HG03354 (cell line): ENCODE data around the gene PCGF2.

ENCODE experiments used
- ATAC-seq: cut with Tn5 transposase; IDR thresholded peaks from one replicate; pipeline ENCODE4 v1.9.1; 2021; ENCODE audit warnings: mild to moderate bottlenecking; ENCODE audit not compliant: unreplicated experiment, poor library complexity, severe bottlenecking

PCGF2 gene

DNA sequence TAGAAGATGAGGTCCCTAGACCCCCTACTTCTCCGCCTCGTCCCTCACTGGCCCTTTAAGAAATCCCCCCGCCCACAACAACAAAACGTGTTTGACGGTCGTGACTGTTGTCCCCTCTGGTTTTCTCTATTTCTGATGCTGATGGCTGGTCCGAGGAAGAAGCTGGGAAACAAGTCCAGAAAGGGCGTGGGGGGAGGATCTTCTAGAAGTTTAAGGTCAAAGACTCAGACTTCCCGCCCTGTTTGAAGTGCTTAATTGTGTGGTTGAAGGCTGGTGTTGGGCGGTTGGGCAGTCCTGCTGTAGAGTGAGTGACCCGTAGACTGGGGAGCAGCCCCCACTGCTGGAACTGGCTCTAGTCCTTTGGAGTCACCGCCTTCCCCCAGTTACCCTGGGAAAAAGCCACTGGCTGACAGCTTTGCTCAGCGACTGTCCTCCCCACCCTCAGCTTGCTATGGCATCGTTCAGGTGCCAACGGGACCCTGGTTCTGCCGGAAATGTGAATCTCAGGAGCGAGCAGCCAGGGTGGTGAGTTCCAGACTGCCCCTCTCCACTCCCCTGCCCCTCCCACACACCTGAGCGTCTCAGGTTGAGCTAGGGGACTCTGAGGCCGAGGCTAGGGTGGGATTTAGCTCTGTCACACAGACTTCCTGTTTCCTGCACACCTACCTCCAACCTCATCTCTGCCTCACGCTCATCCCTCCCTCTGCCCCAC lies 41.5 kb downstream of the PCGF2 start:
- ATAC-seq, result no peak

DNA sequence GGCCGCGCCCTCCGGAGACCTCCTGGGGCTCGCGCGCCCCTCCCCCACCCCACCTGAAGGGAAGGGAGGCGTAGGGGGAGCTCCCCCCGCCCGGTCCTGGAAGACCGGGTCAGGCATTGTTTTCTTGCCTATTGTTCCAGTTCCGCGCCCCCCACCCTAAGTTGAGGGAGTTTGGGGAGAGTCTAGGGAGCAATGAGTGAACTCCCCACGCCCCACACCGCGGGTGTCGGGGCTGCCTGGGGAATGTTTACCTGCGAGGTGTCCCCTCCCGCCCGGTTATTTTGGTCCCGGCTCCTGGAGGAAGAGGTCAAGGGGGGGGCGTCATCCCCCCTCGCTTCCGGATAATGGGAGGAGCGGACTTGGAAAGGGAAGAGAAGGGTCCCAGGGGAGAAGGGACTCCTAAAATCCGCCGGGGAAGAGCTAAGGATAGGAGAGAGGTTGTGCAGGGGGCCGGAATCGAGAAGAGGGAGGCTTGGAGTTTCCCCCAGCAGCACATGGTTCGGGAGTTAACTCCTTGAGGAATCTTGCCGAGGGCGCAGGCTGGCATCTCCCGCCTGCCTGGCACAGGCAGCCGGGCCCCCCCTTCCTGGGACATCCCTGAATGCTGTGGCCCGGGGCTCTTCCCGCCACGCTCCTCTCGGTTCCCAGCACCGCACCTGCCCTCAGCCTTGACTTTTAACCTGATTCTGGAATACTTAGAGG lies 42.2 kb downstream of the PCGF2 start:
- ATAC-seq, result no peak

DNA sequence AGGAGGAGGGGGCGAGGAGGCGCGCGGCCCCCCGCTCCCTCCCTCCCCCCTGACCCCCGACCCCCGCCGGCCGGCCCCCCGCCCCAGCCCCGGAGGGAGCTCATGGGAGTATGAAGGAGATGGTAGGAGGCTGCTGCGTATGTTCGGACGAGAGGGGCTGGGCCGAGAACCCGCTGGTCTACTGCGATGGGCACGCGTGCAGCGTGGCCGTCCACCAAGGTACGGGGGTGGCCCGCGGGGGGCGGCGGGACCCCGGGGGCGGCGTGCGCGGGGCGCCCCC lies 42.7 kb downstream of the PCGF2 start:
- ATAC-seq, result no peak

DNA sequence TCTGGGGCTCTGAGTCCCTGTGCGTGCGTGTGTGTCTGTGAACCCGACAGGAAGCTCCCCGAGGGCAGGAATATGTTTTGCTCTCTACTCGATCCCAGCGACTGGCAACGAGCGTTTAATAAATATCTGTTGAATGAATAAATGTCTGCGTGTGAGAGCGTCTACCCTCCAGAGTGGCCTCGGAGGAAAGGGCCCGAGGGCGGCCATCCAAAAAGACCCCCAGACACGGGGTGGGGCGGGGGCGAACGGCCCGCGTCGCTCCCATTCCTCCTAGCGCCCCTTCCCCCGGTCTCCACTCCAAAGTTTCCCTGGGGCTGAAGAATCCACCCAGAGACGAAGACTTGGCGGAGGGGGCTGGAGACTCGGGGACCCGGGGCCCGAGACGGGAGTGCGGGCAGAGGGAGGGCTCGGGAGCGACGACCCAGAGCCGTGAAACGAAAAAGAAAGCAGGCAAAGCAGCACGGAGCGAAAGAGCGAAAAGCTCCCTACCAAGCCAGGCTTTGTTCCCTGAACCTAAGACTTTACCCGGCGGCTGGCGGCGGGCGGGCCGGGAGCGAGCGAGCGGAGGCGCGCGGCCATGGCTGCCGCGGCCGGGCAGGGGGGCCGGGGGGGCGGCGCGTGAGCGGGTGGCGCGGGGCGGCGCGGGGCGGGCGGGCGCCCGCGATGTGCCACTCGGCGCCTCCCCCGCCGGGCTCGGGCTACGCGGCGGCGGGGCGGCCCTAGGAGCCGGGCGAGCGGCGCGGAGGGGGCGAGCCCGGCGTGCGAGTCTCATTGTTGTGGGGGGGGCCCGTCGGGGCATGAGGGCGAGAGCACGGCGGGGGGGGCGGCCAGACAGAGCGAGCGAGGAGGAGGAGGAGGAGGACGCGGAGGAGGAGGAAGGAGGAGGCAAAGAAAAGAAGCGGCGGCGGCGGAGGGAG lies 43.3 kb downstream of the PCGF2 start, which contains the start of gene MLLT6:
Gene MLLT6 (plus strand): TSS at position 668 of the 917 bp plus-strand sequence. CDS start 360 bp downstream, outside the sequence.
- ATAC-seq, result peak; percentile 28

DNA sequence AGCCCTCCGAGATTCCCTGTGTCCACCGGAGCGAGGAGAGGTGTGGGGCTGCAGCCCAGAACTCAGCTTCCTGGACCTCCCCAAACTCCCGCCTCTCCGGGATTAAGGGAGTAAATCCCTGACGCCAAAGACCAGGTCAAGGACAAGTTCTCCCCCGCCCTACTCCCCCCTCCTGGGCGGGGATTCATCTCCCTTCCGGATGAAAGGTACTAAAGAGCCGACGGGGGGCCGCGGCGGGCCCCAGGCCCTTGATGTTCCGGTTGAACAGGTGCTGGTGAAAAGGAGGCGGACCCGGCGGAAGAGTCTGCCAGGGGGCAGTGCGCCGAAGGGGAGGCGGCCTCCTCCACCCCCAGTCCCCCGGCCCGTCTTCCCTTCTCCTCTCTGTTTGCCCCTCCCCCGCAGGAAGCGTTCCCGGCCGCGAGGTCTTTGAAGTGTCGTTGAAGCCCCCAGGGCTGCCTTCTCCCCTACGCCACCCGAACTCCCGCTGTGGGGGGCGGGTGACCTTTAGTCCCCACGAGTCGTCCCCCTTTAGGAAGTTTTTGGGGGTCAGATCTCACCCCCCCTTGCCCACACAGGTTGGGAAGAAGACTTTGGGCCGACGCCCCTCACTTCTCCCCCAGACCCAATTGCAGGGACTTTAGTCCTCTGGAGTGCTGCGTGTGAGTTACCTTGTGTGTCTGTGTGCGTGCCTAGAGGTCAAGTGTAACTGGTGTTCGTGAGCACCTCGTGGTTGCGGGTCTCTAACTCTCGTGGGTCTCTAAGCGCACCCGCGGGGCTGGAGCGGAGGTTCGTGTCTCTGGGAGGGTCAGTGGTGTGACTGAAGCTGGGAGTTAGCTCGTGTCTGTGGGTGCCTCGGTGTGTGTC lies 44.2 kb downstream of the PCGF2 start:
- peak; percentile 34 for ATAC-seq

DNA sequence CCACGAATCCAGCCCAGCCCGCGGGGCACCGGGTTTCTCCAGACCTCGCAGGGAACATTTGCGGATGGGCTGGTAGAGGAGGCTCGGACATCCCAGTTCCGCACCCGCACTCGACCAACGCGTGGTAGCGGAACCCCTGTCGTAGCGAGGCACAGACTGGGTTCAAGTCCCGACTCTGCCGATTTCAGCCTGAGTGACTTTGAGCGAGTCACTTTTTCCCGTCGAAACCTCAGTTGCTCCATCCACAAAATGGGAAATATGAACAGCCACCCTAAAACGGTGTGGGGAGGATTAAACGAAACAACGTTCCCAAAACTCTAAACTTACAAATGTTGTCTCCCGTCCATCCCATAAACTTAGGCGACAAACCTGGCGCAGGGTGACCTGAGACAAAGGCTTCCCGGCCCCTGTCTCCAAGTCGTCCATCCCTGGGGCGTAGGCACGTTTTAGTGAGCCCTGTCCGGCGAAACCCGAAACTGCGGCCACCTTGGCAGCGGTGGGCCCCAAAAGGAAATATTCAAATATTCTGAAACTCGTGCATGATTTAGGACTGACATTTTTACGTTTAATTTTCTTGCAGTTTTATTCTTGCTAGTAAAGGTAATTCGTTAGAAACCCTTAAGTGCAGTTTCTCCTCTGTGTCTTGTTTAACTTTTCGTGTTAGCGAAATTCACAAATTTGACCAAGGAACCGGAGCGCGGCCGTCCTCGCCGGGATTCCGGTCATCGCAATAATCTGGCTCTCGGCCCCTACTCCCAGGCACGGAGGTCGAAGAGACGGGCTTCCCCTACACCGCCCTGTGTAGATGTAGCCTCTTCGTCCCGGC lies 45.0 kb downstream of the PCGF2 start:
- peak; percentile 10 for ATAC-seq

DNA sequence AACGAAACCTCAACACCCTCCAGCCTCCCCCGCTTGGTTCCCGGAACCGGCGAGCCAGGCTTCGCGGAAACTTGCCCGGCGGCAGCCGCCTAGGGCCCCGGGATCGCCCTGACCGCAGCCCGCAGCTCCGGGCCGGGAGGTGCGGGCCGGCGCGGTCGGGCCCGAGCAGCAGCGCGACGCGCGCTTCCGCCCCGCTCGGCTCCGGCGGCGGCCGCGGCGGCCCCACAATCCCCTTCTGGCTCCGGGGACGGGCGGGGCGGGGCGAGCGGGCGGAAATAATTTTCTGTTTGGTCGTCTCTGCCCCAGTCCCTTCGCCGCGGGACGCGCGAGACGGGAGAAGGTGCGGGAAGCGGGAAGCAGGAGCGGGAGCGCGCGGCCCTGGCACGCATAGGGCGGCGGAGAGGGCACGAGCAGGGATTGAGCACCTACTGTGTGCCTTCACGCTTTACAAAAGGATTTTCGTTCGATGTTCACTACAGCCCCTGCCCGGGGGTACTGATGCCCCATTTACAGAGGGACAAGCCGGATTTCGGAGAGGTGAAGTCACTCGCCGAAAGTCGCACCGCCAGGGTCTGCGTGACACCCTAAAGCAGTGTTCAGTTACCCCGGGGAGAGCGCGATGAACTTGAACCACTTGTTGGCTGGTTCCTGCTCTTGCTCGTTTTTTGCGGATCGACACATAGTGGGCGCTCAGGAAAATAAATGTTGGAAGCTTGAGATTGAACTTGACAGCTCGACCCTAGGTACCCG lies 45.8 kb downstream of the PCGF2 start:
- ATAC-seq, result peak; percentile 33

DNA sequence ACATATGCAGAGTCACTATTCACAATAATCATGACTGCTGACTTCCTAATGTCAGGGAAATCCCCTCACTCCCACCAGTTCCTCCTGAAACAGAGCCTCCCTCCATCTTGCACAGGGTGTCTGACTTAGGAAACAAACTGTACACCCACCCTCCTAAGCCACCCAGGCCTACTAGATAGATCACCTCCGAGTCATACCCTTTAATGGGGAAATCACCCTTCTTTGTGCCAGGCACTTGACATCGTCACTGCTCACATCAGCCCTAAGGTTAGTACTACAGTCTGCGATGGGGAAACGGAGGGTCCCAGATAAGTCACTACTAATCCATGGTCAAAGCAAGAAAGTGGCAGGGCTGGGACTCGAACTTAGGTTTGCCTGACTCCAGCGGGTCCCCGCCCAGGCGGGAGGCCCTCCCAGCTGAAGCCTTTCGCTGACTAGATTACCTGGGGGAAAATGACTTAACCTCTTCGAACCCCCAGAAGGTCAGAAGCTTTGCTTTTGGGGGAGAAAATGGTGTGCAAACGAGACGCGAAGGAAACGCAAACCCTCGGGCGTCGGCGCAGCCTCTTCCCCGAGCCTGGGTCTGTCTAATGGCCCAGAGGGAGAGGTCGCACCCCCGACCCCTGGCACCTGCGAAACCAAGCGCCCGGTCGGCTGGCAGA lies 46.5 kb downstream of the PCGF2 start:
- peak; percentile 31 for ATAC-seq

DNA sequence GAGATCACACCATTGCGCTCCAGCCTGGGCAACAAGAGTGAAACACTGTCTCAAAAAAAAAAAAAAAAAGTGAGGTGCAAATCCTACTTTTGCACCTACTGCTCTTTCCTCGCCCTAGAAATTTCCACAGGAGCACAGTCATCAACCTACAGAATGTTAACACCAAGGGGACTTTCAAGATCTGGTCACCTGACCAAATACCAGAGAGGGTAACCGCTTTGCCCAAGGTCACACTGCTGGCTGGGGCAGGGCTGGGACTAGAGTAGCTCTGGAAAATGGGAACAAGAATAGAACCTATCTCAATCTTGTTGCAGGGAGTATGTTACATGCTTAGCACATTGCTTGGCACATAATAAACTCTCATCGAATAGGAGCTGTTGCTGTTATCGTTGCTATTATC lies 49.4 kb downstream of the PCGF2 start:
- no peak for ATAC-seq

DNA sequence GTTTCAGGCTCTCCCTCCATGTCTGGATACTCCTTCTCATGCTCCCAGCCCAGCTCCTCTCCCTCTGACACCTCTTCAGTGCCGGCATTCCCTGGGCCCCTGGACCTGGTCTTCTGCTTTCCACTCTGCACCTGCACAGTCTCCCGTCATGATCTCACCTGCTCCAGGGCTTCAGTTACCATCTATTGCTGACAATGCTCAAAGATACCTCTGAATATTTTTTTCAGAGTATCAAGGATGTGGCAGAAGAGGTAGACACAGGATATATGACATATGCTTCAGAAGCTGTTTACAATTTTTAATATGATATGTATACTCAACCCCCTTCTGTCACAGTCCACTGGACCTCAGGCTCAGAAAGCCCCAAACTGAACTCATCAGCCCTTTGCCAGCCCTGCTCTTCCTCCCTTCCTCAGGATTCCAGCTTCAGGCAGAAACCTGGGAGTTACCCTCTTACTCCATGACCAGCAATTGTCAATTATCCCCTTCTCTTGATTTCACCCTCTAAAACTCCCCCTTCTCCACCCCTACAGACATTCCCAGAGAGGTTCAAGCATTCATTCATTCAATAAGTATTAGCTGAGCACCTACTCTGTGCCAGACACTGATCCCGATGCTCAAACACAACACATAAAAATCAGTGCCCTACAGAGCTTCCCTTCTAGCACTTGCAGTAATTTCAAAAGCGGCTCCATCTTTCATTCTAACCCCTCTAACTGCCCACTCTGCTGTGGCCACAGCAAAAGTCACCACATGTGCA lies 50.9 kb downstream of the PCGF2 start:
- ATAC-seq, result no peak

DNA sequence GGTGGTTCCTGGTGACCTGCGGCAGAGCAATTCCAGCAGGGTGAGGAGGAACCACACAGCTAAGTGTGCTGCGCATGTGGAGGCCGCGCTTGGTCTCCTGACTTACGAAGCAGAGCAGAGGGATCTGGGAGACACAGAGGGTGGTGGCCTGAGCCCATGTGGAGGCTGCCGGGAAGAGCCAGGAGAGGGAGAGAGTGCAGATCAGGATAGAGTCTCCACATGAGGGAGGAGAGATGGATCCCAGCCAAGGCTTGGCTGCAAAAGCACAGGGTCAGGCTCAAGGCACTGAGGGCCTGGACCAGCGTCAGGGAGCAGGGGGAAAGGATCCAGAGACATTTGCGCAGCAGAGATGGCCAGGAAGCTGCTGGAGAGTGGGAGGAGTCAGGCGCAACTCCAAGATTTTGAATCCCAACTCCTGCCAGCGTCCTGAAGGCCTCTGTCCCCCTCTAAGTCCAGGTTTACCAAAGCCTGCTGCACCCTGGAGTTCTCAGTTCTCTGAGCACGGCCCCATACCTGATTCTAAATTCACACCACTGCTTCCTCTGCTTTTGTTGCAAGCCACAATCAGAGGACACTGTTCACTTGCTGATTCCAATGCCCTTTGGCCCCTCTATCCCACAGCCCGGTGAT lies 54.3 kb downstream of the PCGF2 start:
- no peak for ATAC-seq

DNA sequence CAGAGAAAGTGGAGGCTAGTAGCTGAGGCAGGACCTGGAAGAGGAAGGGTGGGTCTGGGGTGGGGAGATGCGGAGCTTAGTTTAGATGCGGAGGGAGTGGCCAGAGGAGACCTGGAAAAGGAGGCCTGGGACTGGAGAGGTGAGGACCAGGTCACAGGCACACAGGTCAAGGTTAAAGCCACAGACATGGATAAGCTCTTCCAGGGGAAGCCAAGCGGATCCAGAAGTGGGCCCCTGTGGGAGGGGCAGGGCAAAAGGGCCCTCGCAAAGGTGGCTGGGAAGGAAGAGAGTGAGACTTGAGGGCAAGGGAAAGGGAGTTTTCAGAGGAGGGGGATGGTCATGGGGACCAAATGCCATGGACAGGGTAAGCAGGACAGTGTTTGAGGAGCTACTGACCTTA lies 57.0 kb downstream of the PCGF2 start:
- no peak for ATAC-seq

DNA sequence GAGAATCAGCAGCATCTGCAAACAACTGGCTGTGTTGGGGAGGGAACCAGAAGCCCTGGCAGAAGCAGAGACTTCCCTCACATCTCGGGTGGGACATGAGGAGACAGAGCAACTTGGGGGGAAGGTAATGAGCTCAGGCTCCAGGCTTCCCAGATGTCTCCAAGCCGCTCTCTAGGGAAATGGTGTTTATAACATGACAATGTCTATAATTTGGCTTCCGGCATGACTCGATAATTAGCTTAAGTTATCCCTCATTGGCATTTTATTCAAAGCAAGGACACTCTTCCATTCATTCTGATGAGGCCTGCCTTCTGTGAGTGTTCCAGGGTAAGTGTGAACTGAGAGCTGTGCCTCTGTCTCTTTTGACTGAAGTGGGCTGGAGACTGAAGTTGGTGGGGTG lies 57.8 kb downstream of the PCGF2 start:
- no peak for ATAC-seq

DNA sequence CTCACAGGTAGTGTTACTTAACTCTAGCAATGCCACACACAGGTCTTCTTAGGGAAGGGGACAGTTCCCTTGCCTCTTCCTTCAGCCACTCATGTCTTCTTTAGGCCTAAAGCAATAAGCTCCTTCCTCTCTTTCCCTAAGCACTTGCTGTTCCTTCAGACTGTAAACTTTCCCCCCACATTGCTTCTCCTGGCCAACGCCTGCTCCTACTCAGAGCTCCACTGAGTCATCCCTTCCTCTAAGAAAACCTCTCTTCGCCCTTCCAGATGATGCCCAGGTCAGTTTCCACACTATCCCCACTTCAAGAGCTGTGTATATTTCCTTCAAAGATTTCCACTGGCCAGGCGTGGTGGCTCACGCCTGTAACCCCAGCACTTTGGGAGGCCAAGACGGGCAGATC lies 60.9 kb downstream of the PCGF2 start:
- ATAC-seq, result no peak

DNA sequence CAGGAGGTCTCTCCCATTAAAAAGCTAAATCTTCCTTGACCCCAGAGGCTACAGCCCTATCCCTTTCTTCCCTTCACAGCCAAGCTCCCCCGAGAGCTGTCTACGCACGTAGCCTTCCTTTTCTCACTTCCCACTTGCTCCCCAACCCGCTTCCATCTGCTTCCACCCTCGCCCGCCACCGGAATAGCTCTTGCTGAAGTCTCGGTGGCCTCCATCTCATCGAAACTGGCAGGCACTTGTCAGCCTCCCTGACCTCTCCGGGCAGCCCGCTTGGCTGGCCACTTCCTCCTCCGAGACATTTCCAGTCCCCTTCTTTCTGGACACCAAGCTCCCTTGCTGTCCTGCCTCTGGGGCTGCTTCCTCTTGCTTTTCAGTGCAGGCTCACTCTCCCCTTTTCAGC lies 62.6 kb downstream of the PCGF2 start:
- ATAC-seq, result no peak
